Measurements from ENCODE around the gene RAB3A.
A peak's percentile ranks its signal among the peaks of the same experiment; 100 is the strongest.

The RAB3A gene

DNA sequence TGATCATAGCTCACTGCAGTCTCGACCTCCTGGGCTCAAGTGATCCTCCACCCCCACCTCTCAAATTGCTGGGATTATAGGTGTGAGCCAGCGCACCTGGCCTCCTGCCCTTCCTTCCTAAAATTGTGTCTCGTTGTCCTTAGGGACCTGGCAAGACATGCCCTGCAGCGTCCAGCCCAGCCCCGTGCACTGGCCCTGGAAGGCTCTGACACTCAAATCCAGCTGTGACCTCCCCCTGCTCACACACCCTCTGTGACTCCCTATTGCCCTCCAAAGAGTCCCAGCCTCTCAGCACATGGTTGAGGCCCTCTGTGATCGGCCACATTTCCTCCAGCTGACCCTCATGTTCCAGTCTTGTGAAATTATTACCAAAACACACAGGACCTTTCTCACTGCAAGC, 5.9 kb downstream of the RAB3A start:
- no peak for DNase-seq (ENCODE audit: low read depth in 3 of 3)

DNA sequence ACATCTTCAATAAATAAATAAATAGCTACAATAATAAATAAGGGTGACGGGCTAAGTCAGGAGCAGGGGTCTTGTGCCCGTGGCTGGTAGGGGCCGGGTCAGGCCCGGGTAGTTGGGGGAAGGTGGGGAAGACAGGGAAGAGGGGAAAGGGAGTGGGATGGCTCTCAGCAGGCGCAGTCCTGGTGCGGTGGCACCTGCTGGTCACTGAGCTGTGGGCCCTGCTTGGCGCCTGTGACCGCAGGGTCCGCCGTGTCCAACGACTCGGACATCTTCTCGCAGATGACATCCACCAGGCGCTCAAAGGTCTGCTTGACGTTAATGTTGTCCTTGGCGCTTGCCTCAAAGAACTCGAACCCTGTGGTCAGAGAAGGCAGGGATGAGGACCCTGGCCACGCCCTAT, 6.5 kb downstream of the RAB3A start:
- DNase-seq (ENCODE audit: low read depth in 3 of 3), result no peak

DNA sequence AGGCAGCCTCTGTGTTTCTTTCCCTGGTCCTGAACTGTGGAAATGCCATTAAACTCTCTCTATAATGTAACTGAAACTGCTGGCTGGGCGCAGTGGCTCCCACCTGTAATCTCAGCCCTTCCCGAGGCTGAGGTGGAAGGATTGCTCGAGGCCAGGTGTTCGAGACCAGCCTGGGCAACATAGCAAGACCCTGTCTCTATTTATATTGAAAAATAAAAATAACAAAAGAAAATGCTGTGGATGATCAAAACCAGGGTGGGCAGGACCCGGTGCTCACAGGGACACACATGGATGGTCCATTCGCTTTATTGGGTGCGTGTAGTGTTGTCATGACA, 7.4 kb downstream of the RAB3A start:
- no peak for DNase-seq (ENCODE audit: low read depth in 3 of 3)

- no peak for DNase-seq (ENCODE audit: low read depth in 3 of 3)
Measured at GRCh38 chr19:18194554-18195238, 9.1 kb downstream of the RAB3A start.

DNA sequence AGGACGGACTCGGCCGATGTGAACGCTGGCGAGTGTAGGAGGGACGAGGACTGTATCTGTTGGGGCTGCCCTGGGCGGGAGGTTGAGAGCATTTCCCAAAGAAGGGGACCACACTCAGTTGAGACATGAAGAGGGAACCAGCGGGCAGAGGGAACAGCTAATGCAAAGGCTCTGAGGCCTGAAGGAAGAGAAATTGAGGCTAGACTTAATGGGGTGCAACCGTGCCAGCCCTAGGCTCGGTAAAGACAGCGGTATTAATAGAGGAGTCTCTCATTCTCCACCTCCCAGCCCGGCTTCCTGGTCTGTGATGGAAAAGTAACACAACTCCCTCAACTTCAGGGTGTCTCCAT, 9.7 kb downstream of the RAB3A start:
- no peak for DNase-seq (ENCODE audit: low read depth in 3 of 3)

GRCh38 chr19:18193388-18194180, 10.3 kb downstream of the RAB3A start:
- DNase-seq (ENCODE audit: low read depth in 3 of 3), result no peak

- DNase-seq (ENCODE audit: low read depth in 3 of 3), result peak; percentile 93 to 98 (median 96)
Measured at GRCh38 chr19:18192673-18193387, 11.0 kb downstream of the RAB3A start, which contains the start of gene MPV17L2. Gene MPV17L2, plus strand, starts transcription at chr19:18193218. Its CDS starts 64 bp downstream, at chr19:18193282.

- no peak for DNase-seq (ENCODE audit: low read depth in 3 of 3)
Measured at GRCh38 chr19:18191640-18192062, 12.2 kb downstream of the RAB3A start.

DNA sequence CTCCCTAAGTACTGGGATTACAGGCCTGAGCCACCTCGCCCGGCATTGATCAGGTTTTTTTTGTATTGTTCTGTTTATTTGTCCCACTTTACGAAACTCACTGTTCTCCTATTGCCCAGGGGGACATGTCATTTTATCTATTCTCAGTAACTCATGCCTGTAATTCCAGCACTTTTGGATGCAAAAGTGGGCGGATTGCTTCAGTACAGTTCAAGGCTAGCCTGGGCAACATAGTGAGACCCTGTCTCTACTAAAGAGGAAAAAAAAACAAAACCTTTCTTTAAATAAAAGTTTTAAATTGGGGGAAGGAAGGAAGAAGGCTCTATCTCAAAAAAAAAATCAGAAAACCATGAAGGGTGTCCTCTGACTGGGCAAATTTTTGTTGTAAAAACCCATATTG, 13.6 kb downstream of the RAB3A start:
- DNase-seq (ENCODE audit: low read depth in 3 of 3), result no peak

DNA sequence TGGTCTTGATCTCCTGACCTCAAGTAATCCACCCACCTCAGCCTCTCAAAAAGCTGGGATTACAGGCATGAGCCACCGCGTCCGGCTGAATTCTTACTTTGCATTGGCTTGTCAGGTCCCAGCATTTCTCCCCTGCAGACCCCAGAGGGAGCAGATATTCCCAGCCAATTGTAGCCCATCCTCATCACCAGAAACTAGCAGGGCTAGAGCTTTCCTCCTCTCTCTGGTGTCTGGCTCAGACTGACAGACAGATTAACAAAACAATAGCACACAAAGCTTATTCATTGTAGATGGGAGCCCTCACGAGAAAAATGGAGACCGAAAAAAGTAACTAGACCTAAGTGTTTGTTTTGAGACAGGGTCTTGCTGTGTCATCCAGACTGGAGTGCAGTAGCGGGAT, 18.3 kb downstream of the RAB3A start:
- no peak for DNase-seq (ENCODE audit: low read depth in 3 of 3)

DNA sequence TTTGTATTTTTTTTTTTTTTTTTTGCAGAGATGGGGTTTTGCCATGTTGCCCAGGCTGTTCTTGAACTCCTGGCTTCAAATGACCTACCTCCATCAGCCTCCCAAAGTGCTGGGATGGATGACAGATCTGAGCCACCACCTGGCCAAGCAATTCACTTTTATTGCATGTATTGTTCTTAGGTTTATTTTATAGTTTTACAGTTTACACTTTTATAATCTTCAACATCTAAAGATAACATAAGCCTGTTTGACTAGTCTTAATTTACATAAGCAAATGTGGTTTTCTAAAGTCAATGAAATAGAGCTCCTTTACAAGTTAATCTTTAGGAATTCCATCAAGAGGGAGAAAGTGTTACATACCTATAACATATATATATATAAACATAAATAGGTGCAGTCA, 20.3 kb downstream of the RAB3A start:
- DNase-seq (ENCODE audit: low read depth in 3 of 3), result no peak

DNA sequence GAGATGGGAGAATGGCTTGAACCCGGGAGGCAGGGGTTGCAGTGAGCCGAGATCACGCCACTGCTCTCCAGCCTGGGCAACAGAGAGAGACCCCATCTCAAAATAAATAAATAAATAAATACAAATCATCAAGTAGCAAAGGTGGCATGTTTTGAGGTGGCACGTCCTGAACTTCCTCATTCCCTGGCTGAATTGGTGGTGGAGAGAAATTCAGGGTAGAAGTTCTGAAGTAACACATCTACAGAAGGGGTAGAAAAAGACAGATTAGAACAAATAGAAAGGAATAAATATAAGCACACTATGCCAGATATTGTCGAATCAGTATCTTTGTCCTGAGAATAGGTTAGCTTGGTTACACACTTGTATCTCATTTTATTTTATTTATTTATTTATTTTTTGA, 23.9 kb downstream of the RAB3A start:
- no peak for DNase-seq (ENCODE audit: low read depth in 3 of 3)

DNA sequence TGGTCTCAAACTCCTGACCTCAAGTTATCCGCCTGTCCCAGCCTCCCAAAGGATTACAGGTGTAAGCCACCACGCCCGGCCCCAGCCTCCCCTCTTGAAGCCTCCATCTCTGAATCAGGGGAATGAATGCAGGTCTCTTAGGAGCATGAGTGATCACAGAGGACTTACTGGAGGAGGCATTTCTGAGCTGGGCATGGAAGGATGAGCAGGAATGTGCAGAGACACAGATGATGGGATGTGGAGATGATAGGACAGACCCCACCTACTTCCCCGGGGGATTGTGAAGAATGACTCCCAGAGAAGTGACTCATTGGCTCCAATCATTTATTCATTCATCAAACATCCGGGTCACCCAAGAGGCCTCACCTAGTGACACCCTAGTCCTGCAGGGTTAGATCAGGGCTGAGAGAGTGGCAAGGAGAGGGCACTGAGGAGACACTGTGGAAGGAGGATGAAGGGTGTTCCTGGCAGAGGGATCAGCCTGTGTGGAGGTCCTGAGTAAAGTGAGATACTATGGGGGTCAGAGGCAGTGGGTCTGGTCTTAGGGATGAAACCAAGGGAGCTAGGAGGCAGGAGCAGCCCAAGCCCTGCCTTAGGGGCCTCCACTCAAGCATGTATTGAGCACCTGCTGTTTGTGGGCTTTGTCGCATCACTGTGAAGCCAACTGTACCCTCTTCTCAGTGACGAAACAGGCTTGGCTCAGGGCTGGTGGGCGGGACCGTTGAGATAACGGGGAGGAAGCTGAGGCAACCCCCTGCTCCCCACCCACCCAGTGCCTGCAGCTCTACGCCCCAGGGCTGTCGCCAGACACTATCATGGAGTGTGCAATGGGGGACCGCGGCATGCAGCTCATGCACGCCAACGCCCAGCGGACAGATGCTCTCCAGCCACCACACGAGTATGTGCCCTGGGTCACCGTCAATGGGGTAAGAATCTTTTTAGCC, 27.2 kb downstream of the RAB3A start:
- no peak for DNase-seq (ENCODE audit: low read depth in 3 of 3)

DNA sequence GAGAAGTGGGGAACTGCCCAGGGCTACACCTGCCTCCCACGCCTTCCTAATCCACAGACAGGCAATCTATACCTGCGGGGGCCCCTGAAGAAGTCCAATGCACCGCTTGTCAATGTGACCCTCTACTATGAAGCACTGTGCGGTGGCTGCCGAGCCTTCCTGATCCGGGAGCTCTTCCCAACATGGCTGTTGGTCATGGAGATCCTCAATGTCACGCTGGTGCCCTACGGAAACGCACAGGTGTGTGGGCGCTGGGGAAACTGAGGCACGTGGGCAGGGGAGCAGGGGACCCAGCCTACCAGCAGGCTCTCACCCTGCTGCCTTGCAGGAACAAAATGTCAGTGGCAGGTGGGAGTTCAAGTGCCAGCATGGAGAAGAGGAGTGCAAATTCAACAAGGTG, 28.9 kb downstream of the RAB3A start:
- no peak for DNase-seq (ENCODE audit: low read depth in 3 of 3)

GRCh38 chr19:18173572-18174288, 30.1 kb downstream of the RAB3A start, which contains the start of gene IFI30:
Gene IFI30, plus strand, starts transcription at chr19:18173813. Its CDS starts 29 bp downstream, at chr19:18173842.
- peak in 2 of 3 experiments; percentile 44 to 46 for DNase-seq (ENCODE audit: low read depth in 3 of 3)

DNA sequence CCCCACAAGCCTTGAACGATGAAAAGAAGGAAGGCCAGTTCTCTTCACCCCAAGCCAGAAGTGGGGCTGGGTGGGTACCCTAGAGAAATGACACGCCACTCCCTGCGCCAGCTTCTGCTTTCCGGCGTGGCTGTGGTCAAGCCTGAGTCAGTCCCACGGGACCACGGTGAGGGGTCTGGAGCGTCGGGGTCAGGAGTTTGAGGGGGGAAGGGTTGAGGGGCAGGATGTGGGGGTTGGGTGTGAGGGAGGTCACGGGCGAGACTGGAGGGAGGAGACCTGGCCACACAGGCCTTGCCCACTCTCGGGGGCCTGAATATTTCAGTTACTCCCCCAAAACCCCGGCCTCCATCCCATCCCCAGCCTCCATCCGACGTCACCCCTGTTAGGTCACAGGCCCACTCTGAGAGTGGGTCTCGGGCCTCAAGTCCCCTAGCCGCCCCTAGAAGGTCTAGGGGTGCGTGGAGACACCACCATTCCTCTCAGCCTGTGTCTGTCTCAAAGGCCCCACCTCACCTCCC, 30.7 kb downstream of the RAB3A start:
- DNase-seq (ENCODE audit: low read depth in 3 of 3), result no peak

DNA sequence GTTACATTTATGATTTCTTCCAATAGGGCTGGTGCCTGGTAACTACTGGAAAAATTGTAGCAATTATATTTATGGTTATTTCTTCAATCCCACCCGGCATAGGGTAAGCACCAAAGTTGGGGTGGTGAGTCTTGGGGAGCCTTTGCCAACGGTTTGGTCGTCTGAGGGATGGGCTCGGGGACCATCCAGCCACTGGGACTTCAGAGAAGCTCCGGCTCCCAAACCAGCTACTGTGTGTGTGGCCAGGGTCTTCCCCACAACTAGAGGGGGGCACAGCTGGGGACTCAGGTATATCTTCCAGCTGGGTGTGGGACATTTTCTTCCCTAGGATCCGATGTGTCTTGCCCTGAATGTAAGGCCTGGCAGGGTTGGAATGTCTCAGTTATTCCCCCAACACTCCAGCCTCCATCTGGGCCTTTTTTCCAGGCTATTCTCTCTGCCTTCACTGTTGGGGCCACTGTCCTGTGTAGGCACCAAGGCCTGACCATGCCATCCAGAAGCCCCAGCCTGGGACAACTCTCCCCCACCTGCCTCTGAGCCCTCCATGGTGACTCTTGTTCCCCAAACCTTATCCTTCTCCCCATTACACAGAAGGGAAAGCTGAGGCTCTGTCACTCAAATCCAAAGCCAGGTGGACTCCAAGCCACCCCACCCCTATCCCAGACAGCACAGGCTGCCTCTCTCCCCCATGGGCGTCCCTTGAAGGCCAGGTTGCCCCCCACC, 31.4 kb downstream of the RAB3A start:
- DNase-seq (ENCODE audit: low read depth in 3 of 3), result no peak

- no peak for DNase-seq (ENCODE audit: low read depth in 3 of 3)
Measured at GRCh38 chr19:18171605-18172327, 32.1 kb downstream of the RAB3A start.

DNA sequence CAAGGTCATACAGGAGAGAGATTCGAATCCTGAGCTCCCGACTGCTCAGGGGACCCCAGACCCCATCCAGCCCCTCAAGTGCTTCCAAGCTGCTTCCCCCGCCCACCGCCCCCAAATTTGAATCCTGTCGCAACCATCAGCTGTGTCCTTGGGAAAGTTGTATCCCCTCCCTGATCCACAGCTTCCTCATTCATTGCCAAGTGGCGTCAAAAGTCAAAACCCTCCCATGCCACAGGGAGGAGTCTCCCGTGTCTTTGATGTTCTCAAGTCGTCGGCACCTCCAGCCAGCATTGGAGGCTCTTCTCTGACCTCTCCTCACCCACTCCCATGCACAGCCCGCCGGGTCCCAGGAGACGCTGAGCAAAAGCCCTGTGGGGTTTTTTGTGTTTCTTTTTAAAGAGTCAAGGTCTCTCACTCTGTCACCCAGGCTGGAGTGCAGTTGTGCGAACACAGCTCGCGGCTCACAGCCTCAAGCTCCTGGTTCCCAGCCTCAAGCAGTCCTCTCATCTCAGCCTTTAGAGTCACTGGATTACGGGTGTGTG, 33.1 kb downstream of the RAB3A start:
- DNase-seq (ENCODE audit: low read depth in 3 of 3), result no peak
